ENCODE measurements around the gene SMAD6.

SMAD6 gene

GRCh38 chr15:66783314-66783713 is 81.3 kb downstream of the SMAD6 start:
- H3K4me3 ChIP-seq (ENCODE audit: low read depth, low read length) = no peak overlapping the region
- TF ChIP-seq, protein P1, sequence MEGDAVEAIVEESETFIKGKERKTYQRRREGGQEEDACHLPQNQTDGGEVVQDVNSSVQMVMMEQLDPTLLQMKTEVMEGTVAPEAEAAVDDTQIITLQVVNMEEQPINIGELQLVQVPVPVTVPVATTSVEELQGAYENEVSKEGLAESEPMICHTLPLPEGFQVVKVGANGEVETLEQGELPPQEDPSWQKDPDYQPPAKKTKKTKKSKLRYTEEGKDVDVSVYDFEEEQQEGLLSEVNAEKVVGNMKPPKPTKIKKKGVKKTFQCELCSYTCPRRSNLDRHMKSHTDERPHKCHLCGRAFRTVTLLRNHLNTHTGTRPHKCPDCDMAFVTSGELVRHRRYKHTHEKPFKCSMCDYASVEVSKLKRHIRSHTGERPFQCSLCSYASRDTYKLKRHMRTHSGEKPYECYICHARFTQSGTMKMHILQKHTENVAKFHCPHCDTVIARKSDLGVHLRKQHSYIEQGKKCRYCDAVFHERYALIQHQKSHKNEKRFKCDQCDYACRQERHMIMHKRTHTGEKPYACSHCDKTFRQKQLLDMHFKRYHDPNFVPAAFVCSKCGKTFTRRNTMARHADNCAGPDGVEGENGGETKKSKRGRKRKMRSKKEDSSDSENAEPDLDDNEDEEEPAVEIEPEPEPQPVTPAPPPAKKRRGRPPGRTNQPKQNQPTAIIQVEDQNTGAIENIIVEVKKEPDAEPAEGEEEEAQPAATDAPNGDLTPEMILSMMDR (IDR thresholded peaks at IDR 0.05; ENCODE audit: low read depth, low read length) = no peak

GRCh38 chr15:66783725-66784124 is 81.7 kb downstream of the SMAD6 start:
- TF ChIP-seq, protein P1 (IDR thresholded peaks at IDR 0.05; ENCODE audit: low read depth, low read length) = no peak
- no peak overlapping the region for H3K4me3 ChIP-seq (ENCODE audit: low read depth, low read length)

DNA sequence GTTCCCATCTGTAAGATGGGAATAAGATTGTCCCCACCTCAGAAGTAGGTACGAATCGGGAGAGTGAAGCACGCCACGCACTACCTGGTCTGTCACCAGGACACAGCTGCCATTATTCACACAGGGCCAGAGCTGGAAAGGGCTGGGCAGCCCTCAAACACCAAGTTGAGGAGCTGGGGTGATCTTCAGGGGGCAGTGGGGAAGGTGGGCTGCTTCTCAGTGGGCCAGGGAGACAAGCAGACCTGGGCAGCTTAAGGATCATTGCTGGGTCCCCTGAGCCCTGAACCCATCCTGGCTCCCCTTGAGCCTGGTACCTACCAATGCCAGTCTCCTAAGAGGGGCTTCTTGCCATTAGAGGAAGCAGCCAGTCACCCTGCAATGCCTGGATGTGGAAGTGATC is 82.1 kb downstream of the SMAD6 start:
- no peak overlapping the region for H3K4me3 ChIP-seq (ENCODE audit: low read depth, low read length)
- TF ChIP-seq, protein P1 (IDR thresholded peaks at IDR 0.05; ENCODE audit: low read depth, low read length) = no peak

- TF ChIP-seq, protein P1 (IDR thresholded peaks at IDR 0.05; ENCODE audit: low read depth, low read length) = no peak
- H3K4me3 ChIP-seq (ENCODE audit: low read depth, low read length) = no peak overlapping the region
These were observed 83.6 kb downstream of the SMAD6 start for GRCh38 chr15:66785637-66786036.

- no peak overlapping the region for H3K4me3 ChIP-seq (ENCODE audit: low read depth, low read length)
- TF ChIP-seq, protein P1 (IDR thresholded peaks at IDR 0.05; ENCODE audit: low read depth, low read length) = no peak
These were observed 84.2 kb downstream of the SMAD6 start for GRCh38 chr15:66786222-66786621.

DNA sequence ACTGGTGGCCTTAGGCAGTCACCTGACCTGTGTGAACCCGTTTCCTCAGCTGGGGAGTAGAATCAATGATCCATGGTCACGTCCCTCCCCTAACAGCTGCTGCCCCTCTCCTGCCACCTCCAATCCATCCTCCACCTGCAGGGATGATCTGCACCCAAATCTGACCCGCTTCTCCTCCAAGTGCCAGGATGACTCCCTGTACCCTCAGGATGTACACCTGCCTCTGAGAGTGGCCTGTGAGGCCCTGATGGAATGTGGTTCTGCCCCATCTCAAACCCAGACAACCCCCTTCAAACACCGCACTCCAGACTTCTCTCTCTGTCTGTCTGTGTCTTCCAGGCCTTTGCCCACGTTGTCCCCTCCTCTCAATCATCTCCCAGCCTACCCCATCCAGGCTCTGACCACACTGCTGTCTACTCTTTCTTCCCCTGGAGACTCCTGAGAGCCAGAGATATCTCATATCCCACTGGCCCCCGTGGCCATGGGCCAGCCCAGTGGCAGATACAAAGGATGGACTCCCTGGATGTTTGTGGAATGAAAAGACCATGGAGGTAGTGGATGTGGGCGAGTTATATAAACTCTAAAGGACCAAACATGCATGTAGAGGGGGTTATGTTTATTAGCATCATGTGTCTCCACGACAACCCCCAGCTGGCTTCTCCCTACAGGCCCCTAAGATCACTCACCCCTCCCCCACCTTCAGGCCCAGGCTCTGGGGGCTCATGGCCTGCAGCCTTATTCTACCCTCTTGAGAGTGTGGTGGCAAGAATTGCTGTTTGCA is 84.9 kb downstream of the SMAD6 start:
- TF ChIP-seq, protein P1 (IDR thresholded peaks at IDR 0.05; ENCODE audit: low read depth, low read length) = no peak
- no peak overlapping the region for H3K4me3 ChIP-seq (ENCODE audit: low read depth, low read length)

DNA sequence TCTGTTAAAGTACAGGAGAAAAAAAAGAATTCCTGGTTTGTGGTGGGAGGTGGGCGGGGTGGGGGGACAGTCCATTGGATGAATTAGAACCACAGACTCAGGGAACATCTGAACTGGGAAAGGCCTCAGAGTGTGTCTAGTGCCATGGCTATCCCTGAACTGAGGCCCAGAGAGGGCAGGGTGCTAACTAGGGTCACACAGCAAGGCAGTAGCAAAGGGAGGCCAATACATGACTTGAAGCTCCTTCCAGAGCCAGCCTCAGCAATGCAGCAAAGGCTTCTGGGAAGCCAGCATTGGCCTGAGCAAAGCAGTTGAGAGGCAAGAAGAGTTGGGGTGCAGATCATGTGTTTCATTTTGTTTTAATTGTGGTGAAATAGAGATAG is 85.4 kb downstream of the SMAD6 start:
- TF ChIP-seq, protein P1 (IDR thresholded peaks at IDR 0.05; ENCODE audit: low read depth, low read length) = no peak
- no peak overlapping the region for H3K4me3 ChIP-seq (ENCODE audit: low read depth, low read length)
